ENCODE measurements around the gene TRAPPC6A. TPM values are rescaled to one million over a fixed set of nuclear protein-coding genes. Genes with fewer than 3 reads are reported as not detected.

Gene TRAPPC6A
- total and polyA plus RNA-seq, 2 of the 13 experiments (the other 11 are each of a cell fraction or from before 2014, with no cell fraction given) = 6.5 to 21.0 TPM

- TF ChIP-seq ZNF609 (CRISPR knock-in tag; IDR thresholded peaks at IDR 0.05; ENCODE audit: borderline replicate concordance) = no peak
- TF ChIP-seq HOXA3 (CRISPR knock-in tag; IDR thresholded peaks at IDR 0.05) = peak; percentile 28; the same call in 1 of the 2 replicates
- TF ChIP-seq ZNF678 (CRISPR knock-in tag; IDR thresholded peaks at IDR 0.05) = no peak
- TF ChIP-seq, protein P1, sequence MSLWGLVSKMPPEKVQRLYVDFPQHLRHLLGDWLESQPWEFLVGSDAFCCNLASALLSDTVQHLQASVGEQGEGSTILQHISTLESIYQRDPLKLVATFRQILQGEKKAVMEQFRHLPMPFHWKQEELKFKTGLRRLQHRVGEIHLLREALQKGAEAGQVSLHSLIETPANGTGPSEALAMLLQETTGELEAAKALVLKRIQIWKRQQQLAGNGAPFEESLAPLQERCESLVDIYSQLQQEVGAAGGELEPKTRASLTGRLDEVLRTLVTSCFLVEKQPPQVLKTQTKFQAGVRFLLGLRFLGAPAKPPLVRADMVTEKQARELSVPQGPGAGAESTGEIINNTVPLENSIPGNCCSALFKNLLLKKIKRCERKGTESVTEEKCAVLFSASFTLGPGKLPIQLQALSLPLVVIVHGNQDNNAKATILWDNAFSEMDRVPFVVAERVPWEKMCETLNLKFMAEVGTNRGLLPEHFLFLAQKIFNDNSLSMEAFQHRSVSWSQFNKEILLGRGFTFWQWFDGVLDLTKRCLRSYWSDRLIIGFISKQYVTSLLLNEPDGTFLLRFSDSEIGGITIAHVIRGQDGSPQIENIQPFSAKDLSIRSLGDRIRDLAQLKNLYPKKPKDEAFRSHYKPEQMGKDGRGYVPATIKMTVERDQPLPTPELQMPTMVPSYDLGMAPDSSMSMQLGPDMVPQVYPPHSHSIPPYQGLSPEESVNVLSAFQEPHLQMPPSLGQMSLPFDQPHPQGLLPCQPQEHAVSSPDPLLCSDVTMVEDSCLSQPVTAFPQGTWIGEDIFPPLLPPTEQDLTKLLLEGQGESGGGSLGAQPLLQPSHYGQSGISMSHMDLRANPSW (CRISPR knock-in tag; IDR thresholded peaks at IDR 0.05; ENCODE audit: borderline replicate concordance) = no peak
- TF ChIP-seq ZBTB42 (CRISPR knock-in tag; IDR thresholded peaks at IDR 0.05) = no peak
- peak; percentile 80 for TF ChIP-seq ZFY (CRISPR knock-in tag; IDR thresholded peaks at IDR 0.05)
- no peak for TF ChIP-seq ETV6 (CRISPR knock-in tag; conservative IDR thresholded peaks at IDR 0.05)
- no peak for TF ChIP-seq ZFP41 (CRISPR knock-in tag; IDR thresholded peaks at IDR 0.05; ENCODE audit: borderline replicate concordance)
- TF ChIP-seq ZSCAN29 (CRISPR knock-in tag; conservative IDR thresholded peaks at IDR 0.05) = no peak
- TF ChIP-seq ETV5 (CRISPR knock-in tag; IDR thresholded peaks at IDR 0.05; ENCODE audit: borderline replicate concordance) = no peak
- TF ChIP-seq ZNF674 (CRISPR knock-in tag; IDR thresholded peaks at IDR 0.05; ENCODE audit: low read depth) = peak; percentile 63; the same call in 1 of the 2 replicates
- no peak for TF ChIP-seq NFYB (CRISPR knock-in tag; IDR thresholded peaks at IDR 0.05)
- no peak for TF ChIP-seq GTF2F1 (IDR thresholded peaks at IDR 0.05; ENCODE audit: low read length)
- TF ChIP-seq, protein P2, sequence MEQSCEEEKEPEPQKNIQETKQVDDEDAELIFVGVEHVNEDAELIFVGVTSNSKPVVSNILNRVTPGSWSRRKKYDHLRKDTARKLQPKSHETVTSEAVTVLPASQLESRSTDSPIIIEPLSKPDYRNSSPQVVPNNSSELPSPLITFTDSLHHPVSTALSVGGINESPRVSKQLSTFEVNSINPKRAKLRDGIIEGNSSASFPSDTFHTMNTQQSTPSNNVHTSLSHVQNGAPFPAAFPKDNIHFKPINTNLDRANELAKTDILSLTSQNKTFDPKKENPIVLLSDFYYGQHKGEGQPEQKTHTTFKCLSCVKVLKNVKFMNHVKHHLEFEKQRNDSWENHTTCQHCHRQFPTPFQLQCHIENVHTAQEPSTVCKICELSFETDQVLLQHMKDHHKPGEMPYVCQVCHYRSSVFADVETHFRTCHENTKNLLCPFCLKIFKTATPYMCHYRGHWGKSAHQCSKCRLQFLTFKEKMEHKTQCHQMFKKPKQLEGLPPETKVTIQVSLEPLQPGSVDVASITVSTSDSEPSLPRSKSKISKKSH (CRISPR knock-in tag; IDR thresholded peaks at IDR 0.05; ENCODE audit: borderline replicate concordance) = 0 out of 2 replicates have a peak, but pooled peaks have one; percentile 23
- TF ChIP-seq ZBTB7A (CRISPR knock-in tag; IDR thresholded peaks at IDR 0.05) = 0 out of 2 replicates have a peak, but pooled peaks have one; percentile 35
- no peak for TF ChIP-seq TEAD2 (CRISPR knock-in tag; IDR thresholded peaks at IDR 0.05)
- TF ChIP-seq ZNF761 (CRISPR knock-in tag; conservative IDR thresholded peaks at IDR 0.05) = no peak; the same call in 1 of the 2 replicates
- peak; percentile 57; the same call in 1 of the 2 replicates for TF ChIP-seq ZNF629 (CRISPR knock-in tag; conservative IDR thresholded peaks at IDR 0.05)
- no peak; the same call in 1 of the 2 replicates for TF ChIP-seq ZBTB2 (CRISPR knock-in tag; IDR thresholded peaks at IDR 0.05; ENCODE audit: low read depth)
These were observed 1.2 kb upstream of the TRAPPC6A start (continued) for GRCh38 chr19:45179072-45179891.

All from HepG2 (cell line).